Thyroid gland (tissue), 4 donors: ENCODE data around the gene THRB. TPM values are rescaled to one million over a fixed set of nuclear protein-coding genes. Genes with fewer than 3 reads are reported as not detected.

Experiments
- DNase-seq, 2 donors: peaks; one replicate each; pipeline ENCODE4 v3.0.0-alpha.2; 2019
- H3K27ac ChIP-seq, 3 donors: fragments of 200-600 bp; sonication (generic); 1 replicate in 2 of 3; 2 replicates in 1 of 3; pipeline ENCODE4 v1.5.1; 2016 to 2019; ENCODE audit warnings: mild to moderate bottlenecking in 1 of 3, moderate library complexity in 1 of 3
- H3K27me3 ChIP-seq: fragments of 200-600 bp; sonication (generic); one replicate; pipeline ENCODE4 v1.5.1; 2019
- H3K36me3 ChIP-seq, 2 donors: fragments of 200-600 bp; sonication (generic); one replicate each; pipeline ENCODE4 v1.5.1; 2016 to 2019
- H3K4me1 ChIP-seq, 2 donors: fragments of 200-600 bp; sonication (generic); one replicate each; pipeline ENCODE4 v1.5.1; 2017 to 2019
- H3K4me3 ChIP-seq, 3 donors: fragments of 200-600 bp; sonication (generic); replicated peaks in 1 of 3; 1 replicate in 2 of 3; 2 replicates in 1 of 3; pipeline ENCODE4 v1.5.1; 2016; ENCODE audit warnings: mild to moderate bottlenecking in 1 of 3
- H3K9me3 ChIP-seq: fragments of 200-600 bp; sonication (generic); one replicate; pipeline ENCODE4 v1.5.1; 2017
- POLR2A ChIP-seq, 2 donors: fragments of 450-650 bp; IDR thresholded peaks; one replicate each; pipeline ENCODE4 v1.6.1; 2017; ENCODE audit warnings: antibody characterized with exemption in 2 of 2, mild to moderate bottlenecking in 2 of 2, moderate library complexity in 1 of 2
- WGBS, 2 donors: methylation state at CpG; one replicate each; pipeline ENCODE4 v1.1.5; 2017; 5-methylcytosine and 5-hydroxymethylcytosine counted together
- intact Hi-C: fragments of 100-400 bp; cut with DNase I; formaldehyde crosslinking; loops from one replicate; pipeline ENCODE4 v1.15.1; 2023
- total RNA-seq, 4 donors: library from RNA; depleted of rRNA; stranded (reverse); fragments of >200 nt; gene quantifications; one replicate each; pipeline ENCODE4 v1.2.3, GENCODE V29; 2016
- TF ChIP-seq, protein P1 (sequence below), 6 experiments: fragments of 200-600 bp in 3 of 6; fragments of 450-650 bp in 3 of 6; sonication (generic) in 3 of 6; IDR thresholded peaks; one replicate each; pipeline ENCODE4 v1.5.1; 2016 to 2019; ENCODE audit warnings: antibody characterized with exemption in 6 of 6, mild to moderate bottlenecking in 2 of 6, inconsistent platforms in 1 of 6, moderate library complexity in 1 of 6

The THRB gene
- total RNA-seq, 4 donors from 2014 or later, result 11.1 to 33.2 (median 13.4) TPM

DNA sequence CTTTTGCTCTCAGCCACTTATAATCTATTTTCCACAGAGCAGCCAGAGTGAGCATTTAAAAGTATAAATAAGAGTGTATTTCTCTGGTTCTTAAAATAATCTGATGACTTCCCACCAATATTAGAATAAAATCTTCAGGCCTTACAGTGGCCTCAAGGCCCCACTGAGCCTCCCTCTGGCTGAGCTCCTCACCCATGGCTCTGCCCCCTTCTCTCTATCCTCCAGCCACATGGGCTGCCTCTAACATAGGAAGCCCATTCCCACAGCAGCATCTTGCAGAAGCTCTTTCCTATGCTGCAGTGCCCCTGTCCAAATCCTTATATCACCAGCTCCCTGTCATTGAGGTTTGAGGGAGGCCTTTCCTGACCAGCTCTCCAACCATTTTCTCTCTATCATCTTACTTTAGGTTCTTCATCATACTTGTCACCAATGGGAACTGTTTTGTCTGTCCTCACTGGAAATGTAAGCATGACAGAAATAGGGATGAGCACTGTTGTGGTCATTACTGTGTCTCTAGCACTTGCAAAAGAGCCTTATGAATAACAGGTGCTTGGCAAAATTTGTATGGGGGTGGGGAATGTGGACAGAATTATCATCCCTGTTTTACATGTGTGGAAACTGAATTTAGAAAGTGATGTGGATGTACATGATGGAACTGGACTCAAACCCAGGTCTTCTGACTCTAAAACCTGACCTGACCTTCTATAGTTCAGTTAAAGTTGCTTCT is 299.0 kb downstream of the THRB start:
- Histone ChIP-seq H3K27ac (no peak overlapping the region), H3K4me3 (no peak overlapping the region), H3K4me1 (no peaks in the 10 kb centered on the region), H3K9me3 (no peaks in the 10 kb centered on the region), H3K27me3 (no peaks in the 10 kb centered on the region), H3K36me3 (no peaks in the 10 kb centered on the region)
- intact Hi-C loops, result no loop called here
- DNase-seq, result no peak
- no peak for TF ChIP-seq POLR2A (IDR thresholded peaks at IDR 0.05)
- TF ChIP-seq, protein P1, sequence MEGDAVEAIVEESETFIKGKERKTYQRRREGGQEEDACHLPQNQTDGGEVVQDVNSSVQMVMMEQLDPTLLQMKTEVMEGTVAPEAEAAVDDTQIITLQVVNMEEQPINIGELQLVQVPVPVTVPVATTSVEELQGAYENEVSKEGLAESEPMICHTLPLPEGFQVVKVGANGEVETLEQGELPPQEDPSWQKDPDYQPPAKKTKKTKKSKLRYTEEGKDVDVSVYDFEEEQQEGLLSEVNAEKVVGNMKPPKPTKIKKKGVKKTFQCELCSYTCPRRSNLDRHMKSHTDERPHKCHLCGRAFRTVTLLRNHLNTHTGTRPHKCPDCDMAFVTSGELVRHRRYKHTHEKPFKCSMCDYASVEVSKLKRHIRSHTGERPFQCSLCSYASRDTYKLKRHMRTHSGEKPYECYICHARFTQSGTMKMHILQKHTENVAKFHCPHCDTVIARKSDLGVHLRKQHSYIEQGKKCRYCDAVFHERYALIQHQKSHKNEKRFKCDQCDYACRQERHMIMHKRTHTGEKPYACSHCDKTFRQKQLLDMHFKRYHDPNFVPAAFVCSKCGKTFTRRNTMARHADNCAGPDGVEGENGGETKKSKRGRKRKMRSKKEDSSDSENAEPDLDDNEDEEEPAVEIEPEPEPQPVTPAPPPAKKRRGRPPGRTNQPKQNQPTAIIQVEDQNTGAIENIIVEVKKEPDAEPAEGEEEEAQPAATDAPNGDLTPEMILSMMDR (IDR thresholded peaks at IDR 0.05), result no peak

DNA sequence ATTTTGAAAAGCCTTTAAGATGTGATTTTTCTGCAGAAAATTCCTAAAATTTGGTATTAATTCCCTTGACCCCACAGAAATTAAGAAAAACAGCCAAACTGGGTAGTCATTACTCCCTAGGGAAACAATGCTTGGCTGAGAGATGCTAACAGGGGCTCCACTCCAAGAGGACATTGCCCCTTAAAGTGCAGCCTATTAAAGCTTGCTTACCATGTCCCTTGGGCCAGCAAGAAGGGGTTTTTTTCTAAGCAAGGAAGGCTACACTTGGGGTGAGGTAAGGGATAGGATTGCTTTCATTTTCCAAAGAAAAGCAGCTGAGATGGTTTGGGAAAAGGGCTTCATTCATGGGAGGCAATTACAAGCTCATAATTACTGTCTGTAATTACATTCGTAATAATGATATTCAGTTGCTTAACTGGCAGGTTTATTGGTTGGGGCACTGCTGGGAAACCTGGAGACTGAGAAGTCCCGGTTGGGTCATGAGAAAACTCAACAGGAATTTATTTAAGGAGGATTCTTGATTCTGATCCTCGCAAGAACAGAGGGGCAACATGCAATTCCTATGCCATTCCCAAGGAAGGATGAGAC is 302.1 kb downstream of the THRB start:
- no peaks in the 10 kb centered on the region for H3K36me3 ChIP-seq
- intact Hi-C loops, result no loop called here
- H3K27ac ChIP-seq, result no peak overlapping the region
- TF ChIP-seq POLR2A (IDR thresholded peaks at IDR 0.05), result no peak
- TF ChIP-seq, protein P1 (IDR thresholded peaks at IDR 0.05), result no peak
- no peaks in the 10 kb centered on the region for H3K27me3 ChIP-seq
- 82 to 86% methylated on average over 3 of the region's 3 CpGs for WGBS, 2 donors
- no peak for DNase-seq
- no peaks in the 10 kb centered on the region for H3K9me3 ChIP-seq
- H3K4me3 ChIP-seq, result no peak overlapping the region
- H3K4me1 ChIP-seq, result no peaks in the 10 kb centered on the region

DNA sequence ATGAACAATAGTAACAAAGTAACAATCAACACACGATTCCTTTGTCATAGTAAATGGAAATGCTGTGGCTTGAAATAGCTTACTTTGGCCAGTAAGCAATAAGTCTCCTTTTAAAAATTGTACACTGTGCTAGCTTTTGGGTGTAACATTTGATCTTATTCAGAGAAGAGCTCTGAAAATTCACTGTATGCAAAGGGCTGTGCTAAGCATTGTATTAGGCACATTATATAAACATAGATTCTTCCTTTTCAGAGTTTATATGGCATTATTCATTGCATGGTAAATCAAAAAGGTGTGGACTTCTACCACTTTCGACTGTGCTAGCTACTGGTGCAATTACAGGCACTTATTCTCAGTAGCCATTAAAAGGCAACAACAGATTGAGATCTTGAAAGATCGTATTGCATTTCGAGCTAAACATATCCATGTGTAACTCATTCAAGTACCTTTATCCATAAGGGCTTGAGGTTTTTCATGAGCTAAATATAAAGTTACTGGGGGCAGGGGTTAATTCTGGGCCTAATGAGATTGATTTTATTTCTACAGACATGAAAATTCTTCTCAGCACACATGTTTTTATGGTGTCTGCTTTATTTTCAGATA is 302.7 kb downstream of the THRB start:
- no peaks in the 10 kb centered on the region for H3K4me1 ChIP-seq
- 71 to 72% methylated on average over 4 of the region's 4 CpGs for WGBS, 2 donors
- TF ChIP-seq, protein P1 (IDR thresholded peaks at IDR 0.05), result no peak
- TF ChIP-seq POLR2A (IDR thresholded peaks at IDR 0.05), result no peak
- intact Hi-C loops, result no loop called here
- no peak overlapping the region for H3K4me3 ChIP-seq
- H3K36me3 ChIP-seq, result no peaks in the 10 kb centered on the region
- H3K27ac ChIP-seq, result no peak overlapping the region
- no peaks in the 10 kb centered on the region for H3K27me3 ChIP-seq
- DNase-seq, result no peak
- H3K9me3 ChIP-seq, result no peaks in the 10 kb centered on the region

DNA sequence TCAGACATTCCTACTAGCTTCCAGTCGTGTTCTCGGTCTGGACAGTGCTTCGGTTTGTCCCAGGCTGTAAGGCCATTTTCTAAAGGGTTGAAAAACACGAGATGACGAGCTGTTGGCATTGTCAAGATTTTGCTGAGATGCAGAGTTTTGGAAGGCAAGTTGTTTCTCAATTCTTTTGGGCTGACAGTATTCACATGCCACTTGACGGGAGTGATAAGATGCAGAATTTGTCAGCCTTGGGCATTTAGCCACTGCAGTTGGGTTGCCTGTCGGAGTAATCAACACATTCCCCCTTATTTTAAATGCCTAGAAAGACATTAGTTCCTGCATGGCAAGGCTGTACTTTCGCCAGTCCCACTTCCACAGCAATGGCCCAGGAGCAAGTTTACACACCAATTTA is 304.4 kb downstream of the THRB start:
- no peak overlapping the region for H3K27ac ChIP-seq
- TF ChIP-seq, protein P1 (IDR thresholded peaks at IDR 0.05), result no peak
- TF ChIP-seq POLR2A (IDR thresholded peaks at IDR 0.05), result no peak
- H3K4me1 ChIP-seq, result peaks cover 0 to 7% of the 10 kb centered on the region in 2 donors
- H3K27me3 ChIP-seq, result no peaks in the 10 kb centered on the region
- H3K4me3 ChIP-seq, result no peak overlapping the region
- intact Hi-C loops, result no loop called here
- no peaks in the 10 kb centered on the region for H3K9me3 ChIP-seq
- 97% methylated on average over 8 of the region's 8 CpGs for WGBS, 2 donors
- no peak for DNase-seq
- no peaks in the 10 kb centered on the region for H3K36me3 ChIP-seq
